Measurements from ENCODE around the gene FERMT1. TPM values are rescaled to one million over a fixed set of nuclear protein-coding genes. Genes with fewer than 3 reads are reported as not detected.
A peak's percentile ranks its signal among the peaks of the same experiment; 100 is the strongest.

FERMT1 gene
- total RNA-seq, 4 donors from 2014 or later = 0.78 to 3.5 (median 1.2) TPM

DNA sequence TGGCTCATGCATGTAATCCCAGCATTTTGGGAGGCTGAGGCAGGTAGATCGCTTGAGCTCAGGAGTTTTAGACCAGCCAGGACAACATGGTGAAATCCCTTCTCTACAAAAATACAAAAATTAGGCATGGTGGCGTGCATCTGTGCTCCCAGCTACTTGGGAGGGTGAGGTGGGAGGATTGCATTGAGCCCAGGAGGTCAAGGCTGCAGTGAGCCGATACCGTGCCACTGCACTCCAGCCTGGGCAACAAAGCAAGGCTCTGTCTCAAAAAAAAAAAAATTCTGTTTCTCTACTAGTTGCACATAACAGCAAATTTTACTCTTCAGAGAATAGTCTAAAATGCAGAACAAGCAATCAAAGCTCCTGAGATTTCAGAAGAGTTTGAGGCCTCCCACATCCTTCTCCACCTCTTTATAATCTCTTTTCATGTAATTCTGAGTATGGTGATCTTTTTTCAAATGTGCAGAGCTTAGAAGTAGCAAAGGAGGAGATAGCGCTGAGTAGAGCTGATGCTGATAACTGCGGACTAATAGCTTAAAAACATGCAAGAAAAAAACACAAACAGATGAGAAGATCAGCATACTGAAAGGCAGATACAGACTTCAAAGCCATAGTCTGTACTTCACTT, 92.3 kb downstream of the FERMT1 start:
- 74 to 77% methylated on average over 6 of the region's 6 CpGs for WGBS, 2 donors
- DNase-seq (ENCODE audit: low spot score in 2 of 2) = no peak
- no peaks in the 10 kb centered on the region for H3K27me3 ChIP-seq
- H3K4me1 ChIP-seq = peaks cover 0 to 22% (median 0%) of the 10 kb centered on the region in 4 donors
- H3K36me3 ChIP-seq = peaks cover 0 to 38% (median 0%) of the 10 kb centered on the region in 3 donors
- H3K9me3 ChIP-seq = no peaks in the 10 kb centered on the region
- TF ChIP-seq POLR2A (IDR thresholded peaks at IDR 0.05) (no peak), EP300 (IDR thresholded peaks at IDR 0.05) (no peak)
- TF ChIP-seq, protein P1, sequence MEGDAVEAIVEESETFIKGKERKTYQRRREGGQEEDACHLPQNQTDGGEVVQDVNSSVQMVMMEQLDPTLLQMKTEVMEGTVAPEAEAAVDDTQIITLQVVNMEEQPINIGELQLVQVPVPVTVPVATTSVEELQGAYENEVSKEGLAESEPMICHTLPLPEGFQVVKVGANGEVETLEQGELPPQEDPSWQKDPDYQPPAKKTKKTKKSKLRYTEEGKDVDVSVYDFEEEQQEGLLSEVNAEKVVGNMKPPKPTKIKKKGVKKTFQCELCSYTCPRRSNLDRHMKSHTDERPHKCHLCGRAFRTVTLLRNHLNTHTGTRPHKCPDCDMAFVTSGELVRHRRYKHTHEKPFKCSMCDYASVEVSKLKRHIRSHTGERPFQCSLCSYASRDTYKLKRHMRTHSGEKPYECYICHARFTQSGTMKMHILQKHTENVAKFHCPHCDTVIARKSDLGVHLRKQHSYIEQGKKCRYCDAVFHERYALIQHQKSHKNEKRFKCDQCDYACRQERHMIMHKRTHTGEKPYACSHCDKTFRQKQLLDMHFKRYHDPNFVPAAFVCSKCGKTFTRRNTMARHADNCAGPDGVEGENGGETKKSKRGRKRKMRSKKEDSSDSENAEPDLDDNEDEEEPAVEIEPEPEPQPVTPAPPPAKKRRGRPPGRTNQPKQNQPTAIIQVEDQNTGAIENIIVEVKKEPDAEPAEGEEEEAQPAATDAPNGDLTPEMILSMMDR (IDR thresholded peaks at IDR 0.05) = no peak
- peak overlapping the region in 1 of 4 donors; percentile 1 for H3K27ac ChIP-seq
- no peak overlapping the region for H3K4me3 ChIP-seq

DNA sequence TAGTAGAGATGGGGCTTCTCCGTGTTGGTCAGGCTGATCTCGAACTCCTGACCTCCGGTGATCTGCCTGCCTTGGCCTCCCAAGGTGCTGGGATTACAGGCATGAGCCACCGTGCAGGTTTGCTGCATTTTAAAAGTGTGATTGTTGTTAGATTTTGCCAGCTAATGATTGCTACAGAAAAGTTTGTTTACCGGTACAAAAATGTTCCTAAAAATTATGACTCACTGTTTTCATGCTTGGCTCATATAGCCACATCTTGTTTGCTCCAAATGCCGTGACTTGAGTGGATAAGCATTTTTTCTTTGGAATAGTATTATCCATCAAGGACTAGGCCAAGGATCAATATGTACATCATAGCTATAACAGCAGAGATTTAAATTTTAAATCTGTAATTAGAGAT, 93.3 kb downstream of the FERMT1 start:
- no peak for DNase-seq (ENCODE audit: low spot score in 2 of 2)
- H3K27ac ChIP-seq = peak overlapping the region in 1 of 4 donors; percentile 1
- H3K4me1 ChIP-seq = peaks cover 0 to 22% (median 0%) of the 10 kb centered on the region in 4 donors
- H3K27me3 ChIP-seq = no peaks in the 10 kb centered on the region
- H3K4me3 ChIP-seq = no peak overlapping the region
- H3K9me3 ChIP-seq = no peaks in the 10 kb centered on the region
- TF ChIP-seq POLR2A (IDR thresholded peaks at IDR 0.05) (no peak), EP300 (IDR thresholded peaks at IDR 0.05) (no peak)
- TF ChIP-seq, protein P1 (IDR thresholded peaks at IDR 0.05) = no peak
- 69 to 70% methylated on average over 6 of the region's 6 CpGs for WGBS, 2 donors
- peaks cover 0 to 38% (median 0%) of the 10 kb centered on the region in 3 donors for H3K36me3 ChIP-seq

DNA sequence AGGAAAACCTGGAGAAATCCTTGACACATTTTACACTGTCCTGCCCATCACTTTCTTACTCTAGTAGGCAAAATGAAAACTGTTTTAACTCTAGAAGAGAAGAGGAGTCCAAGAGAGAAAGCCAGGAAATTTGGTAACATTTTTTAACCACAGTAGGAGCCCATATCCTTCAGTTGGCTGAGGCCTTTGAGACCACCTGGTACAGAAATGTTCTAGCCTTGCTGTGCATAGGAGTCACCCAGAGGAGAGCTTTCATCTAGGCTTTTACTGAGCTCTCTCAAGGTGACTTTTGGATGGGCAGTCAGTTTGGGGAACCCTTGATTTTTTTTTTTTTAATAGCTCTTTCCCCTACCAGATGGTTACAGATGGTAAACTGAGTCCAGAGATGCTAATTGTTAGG, 94.0 kb downstream of the FERMT1 start:
- TF ChIP-seq POLR2A (IDR thresholded peaks at IDR 0.05) (no peak), EP300 (IDR thresholded peaks at IDR 0.05) (no peak)
- TF ChIP-seq, protein P1 (IDR thresholded peaks at IDR 0.05) = no peak
- no peak overlapping the region for H3K4me3 ChIP-seq
- no peaks in the 10 kb centered on the region for H3K9me3 ChIP-seq
- H3K36me3 ChIP-seq = peaks cover 0 to 38% (median 0%) of the 10 kb centered on the region in 3 donors
- peaks cover 0 to 22% (median 0%) of the 10 kb centered on the region in 4 donors for H3K4me1 ChIP-seq
- no peak overlapping the region for H3K27ac ChIP-seq
- no peak for DNase-seq (ENCODE audit: low spot score in 2 of 2)
- H3K27me3 ChIP-seq = no peaks in the 10 kb centered on the region

DNA sequence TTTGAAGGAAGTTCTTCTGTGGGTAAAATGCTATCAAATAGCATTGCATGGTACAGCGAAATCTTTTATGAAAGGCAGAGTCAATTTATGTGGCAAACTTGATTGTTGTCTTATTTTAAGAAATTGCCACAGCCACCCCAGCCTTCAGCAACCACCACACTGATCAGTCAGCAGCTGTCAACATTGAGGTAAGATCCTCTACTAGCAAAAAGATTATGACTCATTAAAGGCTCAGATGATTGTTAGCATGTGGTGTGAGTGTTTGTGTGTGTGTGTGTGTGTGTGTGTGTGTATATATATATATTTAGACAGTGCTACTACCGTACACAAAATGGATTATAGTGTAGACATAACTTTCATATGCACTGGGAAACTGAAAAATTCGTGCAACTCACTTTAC, 96.8 kb downstream of the FERMT1 start:
- peaks cover 0 to 44% (median 0%) of the 10 kb centered on the region in 3 donors for H3K36me3 ChIP-seq
- no peaks in the 10 kb centered on the region for H3K9me3 ChIP-seq
- no peak for DNase-seq (ENCODE audit: low spot score in 2 of 2)
- no peaks in the 10 kb centered on the region for H3K27me3 ChIP-seq
- no peak overlapping the region for H3K4me3 ChIP-seq
- WGBS, 2 donors = 94 to 96% methylated on average over 3 of the region's 3 CpGs
- H3K4me1 ChIP-seq = peaks cover 0 to 22% (median 0%) of the 10 kb centered on the region in 4 donors
- no peak overlapping the region for H3K27ac ChIP-seq
- TF ChIP-seq, protein P1 (IDR thresholded peaks at IDR 0.05) = no peak
- TF ChIP-seq POLR2A (IDR thresholded peaks at IDR 0.05) = no peak
- no peak for TF ChIP-seq EP300 (IDR thresholded peaks at IDR 0.05)

Other genes with a start within 250 kb of the FERMT1 start
- 1 to 10 TPM in 1 of 4 donors, under 1 TPM in 2, not detected in 1; 0.39 to 1.1 (median 0.42) TPM for gene CHGB, start 211.5 kb downstream of the FERMT1 start, total RNA-seq
- gene TRMT6, start 172.5 kb downstream of the FERMT1 start, total RNA-seq = 10 to 100 TPM in 2 of 4 donors, 1 to 10 TPM in 2; 4.9 to 13.6 (median 8.6) TPM
- 1 to 10 TPM; 2.9 to 5.1 (median 3.4) TPM for gene MCM8, start 172.4 kb downstream of the FERMT1 start, total RNA-seq
- 10 to 100 TPM; 38.7 to 73.5 (median 57.3) TPM for gene CRLS1, start 116.9 kb downstream of the FERMT1 start, total RNA-seq
- not detected for gene LRRN4, start 69.0 kb downstream of the FERMT1 start, total RNA-seq

Data from tibial nerve (tissue), 4 donors.